ENCODE results near the gene KLHL2.

The KLHL2 gene

DNA sequence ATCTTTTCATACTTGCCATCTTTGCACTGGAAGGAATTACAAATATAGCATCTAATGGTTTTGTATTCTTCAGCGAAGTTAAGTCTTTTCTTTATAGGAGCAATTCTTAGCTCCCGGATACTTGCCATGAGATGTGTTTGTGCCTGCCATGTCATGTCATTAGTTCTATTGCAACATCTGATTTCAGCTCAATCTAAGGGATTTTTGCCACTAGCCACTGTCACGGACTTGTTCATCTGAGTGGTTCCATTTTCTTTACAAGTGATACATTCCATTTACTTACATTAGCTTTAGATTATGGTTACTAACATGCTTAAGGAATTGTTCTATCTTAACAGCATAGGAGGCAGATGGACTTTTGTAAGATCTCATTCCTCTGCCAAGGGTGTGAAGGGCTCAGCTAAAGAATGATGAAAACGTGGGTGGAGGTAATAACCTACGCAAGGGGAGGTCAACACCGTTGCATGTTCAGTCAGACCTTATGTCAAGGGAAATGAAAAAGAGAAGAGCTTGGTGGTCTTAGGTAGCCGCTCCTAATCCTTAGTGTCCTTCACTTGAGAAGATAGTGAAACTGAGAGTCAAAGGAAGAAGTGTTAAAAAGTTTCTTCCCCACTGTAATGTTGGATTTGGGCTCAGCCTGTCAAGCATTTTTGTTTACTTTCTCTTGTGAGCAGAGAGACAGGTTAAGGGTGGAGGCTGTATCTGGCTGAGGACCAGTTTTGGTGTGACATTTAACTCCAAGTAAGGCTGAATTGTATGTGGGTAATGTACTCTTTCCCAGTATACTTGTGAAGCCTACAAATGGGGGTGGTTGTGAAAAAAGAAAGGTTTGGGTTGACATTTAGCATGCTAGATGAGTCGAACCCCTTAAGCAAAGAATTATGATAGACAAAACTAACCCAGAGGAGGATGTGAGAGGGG is 3.6 kb upstream of the KLHL2 start:
- no peak overlapping the region for H3K4me3 ChIP-seq (replicated peaks; ENCODE audit: low read depth, low read length)
- TF ChIP-seq, protein P1, sequence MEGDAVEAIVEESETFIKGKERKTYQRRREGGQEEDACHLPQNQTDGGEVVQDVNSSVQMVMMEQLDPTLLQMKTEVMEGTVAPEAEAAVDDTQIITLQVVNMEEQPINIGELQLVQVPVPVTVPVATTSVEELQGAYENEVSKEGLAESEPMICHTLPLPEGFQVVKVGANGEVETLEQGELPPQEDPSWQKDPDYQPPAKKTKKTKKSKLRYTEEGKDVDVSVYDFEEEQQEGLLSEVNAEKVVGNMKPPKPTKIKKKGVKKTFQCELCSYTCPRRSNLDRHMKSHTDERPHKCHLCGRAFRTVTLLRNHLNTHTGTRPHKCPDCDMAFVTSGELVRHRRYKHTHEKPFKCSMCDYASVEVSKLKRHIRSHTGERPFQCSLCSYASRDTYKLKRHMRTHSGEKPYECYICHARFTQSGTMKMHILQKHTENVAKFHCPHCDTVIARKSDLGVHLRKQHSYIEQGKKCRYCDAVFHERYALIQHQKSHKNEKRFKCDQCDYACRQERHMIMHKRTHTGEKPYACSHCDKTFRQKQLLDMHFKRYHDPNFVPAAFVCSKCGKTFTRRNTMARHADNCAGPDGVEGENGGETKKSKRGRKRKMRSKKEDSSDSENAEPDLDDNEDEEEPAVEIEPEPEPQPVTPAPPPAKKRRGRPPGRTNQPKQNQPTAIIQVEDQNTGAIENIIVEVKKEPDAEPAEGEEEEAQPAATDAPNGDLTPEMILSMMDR (IDR thresholded peaks at IDR 0.05; ENCODE audit: low read depth, low read length, missing control alignments) = no peak
- DNase-seq (ENCODE audit: extremely low read depth, low read depth) = no peak

- TF ChIP-seq, protein P1 (IDR thresholded peaks at IDR 0.05; ENCODE audit: low read depth, low read length, missing control alignments) = no peak
- no peak overlapping the region for H3K4me3 ChIP-seq (replicated peaks; ENCODE audit: low read depth, low read length)
- DNase-seq (ENCODE audit: extremely low read depth, low read depth) = no peak
Measured at GRCh38 chr4:165204462-165204830, 2.9 kb upstream of the KLHL2 start.

GRCh38 chr4:165207016-165207430 is 338 bp upstream of the KLHL2 start:
- peak overlapping the region; percentile 59 for H3K4me3 ChIP-seq (replicated peaks; ENCODE audit: low read depth, low read length)
- DNase-seq (ENCODE audit: extremely low read depth, low read depth) = no peak
- TF ChIP-seq, protein P1 (IDR thresholded peaks at IDR 0.05; ENCODE audit: low read depth, low read length, missing control alignments) = no peak

GRCh38 chr4:165208221-165208652 is 876 bp downstream of the KLHL2 start:
- H3K4me3 ChIP-seq (replicated peaks; ENCODE audit: low read depth, low read length) = peak overlapping the region; percentile 72
- TF ChIP-seq, protein P1 (IDR thresholded peaks at IDR 0.05; ENCODE audit: low read depth, low read length, missing control alignments) = no peak
- no peak for DNase-seq (ENCODE audit: extremely low read depth, low read depth)

- DNase-seq (ENCODE audit: extremely low read depth, low read depth) = no peak
- TF ChIP-seq, protein P1 (IDR thresholded peaks at IDR 0.05; ENCODE audit: low read depth, low read length, missing control alignments) = no peak
- no peak overlapping the region; the same call in 1 of the 2 replicates for H3K4me3 ChIP-seq (replicated peaks; ENCODE audit: low read depth, low read length)
Measured at GRCh38 chr4:165208741-165209388, 1.5 kb downstream of the KLHL2 start.

DNA sequence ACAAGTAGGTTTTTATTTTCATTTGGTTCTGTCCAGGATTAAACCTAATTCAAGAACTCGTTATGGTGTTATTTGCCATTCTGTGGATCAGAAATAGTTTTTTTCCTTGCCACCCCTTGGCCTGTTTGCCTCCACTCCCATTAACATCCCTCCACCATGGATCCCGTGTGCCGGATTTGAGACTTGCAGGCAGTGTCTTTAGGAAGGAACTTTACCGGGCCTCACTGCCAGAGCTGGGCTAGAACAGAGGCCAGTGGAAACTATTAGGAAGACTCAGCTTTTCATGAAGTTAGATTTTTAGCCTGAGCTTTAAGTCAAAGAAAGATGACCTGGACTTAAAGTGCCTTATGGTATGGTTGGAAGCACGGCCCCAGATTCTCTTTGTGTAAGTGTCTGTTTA is 2.4 kb downstream of the KLHL2 start:
- H3K4me3 ChIP-seq (replicated peaks; ENCODE audit: low read depth, low read length) = no peak overlapping the region
- TF ChIP-seq, protein P1 (IDR thresholded peaks at IDR 0.05; ENCODE audit: low read depth, low read length, missing control alignments) = no peak
- DNase-seq (ENCODE audit: extremely low read depth, low read depth) = no peak
